Endothelial cell of umbilical vein (primary cell): ENCODE results near the gene UGT2B7.

Experiments
- EZH2 ChIP-seq: IDR thresholded peaks from 2 replicates; pipeline ENCODE4 v1.6.1; 2012; ENCODE audit warnings: borderline replicate concordance, low read depth, mild to moderate bottlenecking, moderate library complexity, low read length, inconsistent platforms; ENCODE audit not compliant: severe bottlenecking
- JUN ChIP-seq: IDR thresholded peaks from 2 replicates; pipeline ENCODE4 v1.6.1; 2011; ENCODE audit warnings: borderline replicate concordance, low read depth; ENCODE audit not compliant: insufficient read length, insufficient read depth
- MAX ChIP-seq: IDR thresholded peaks from 2 replicates; pipeline ENCODE4 v1.6.1; 2011; ENCODE audit not compliant: insufficient read depth, insufficient read length
- POLR2A ChIP-seq: IDR thresholded peaks from 2 replicates; pipeline ENCODE4 v1.6.1; 2012; ENCODE audit warnings: low read depth, mild to moderate bottlenecking, control low read depth, low read length
- TF ChIP-seq, protein P1 (sequence below), 2 donors: IDR thresholded peaks; 1 replicate in 1 of 2; 2 replicates in 1 of 2; pipeline ENCODE4 v1.5.1; 2011; ENCODE audit warnings: low read length in 2 of 2, mild to moderate bottlenecking in 2 of 2, moderate library complexity in 2 of 2, control low read depth in 1 of 2, inconsistent platforms in 1 of 2, low read depth in 1 of 2; ENCODE audit not compliant: insufficient read depth in 1 of 2; ENCODE audit errors: extremely low read depth in 1 of 2

DNA sequence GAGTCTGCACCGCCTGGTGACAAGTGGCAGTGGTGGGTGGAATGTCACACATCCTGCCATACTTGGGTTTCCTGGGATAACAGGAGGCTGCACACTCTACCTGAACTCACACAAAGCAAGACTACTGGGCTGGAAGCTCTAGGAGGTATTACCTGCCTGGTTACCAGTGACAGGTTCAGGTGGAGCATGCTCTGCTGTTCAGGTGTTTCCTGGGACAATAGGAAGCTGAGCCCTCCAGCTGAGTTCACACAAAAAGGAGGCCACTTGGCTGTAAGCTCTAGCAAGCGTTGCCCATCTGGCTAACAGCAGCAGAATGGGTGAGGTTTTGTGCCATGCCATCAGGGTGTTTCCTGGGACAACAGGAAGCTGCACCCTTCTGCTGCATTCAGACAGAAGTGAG, 17.4 kb upstream of the UGT2B7 start:
- TF ChIP-seq EZH2 (no peak), MAX (no peak), JUN (no peak), POLR2A (no peak)
- TF ChIP-seq, protein P1, sequence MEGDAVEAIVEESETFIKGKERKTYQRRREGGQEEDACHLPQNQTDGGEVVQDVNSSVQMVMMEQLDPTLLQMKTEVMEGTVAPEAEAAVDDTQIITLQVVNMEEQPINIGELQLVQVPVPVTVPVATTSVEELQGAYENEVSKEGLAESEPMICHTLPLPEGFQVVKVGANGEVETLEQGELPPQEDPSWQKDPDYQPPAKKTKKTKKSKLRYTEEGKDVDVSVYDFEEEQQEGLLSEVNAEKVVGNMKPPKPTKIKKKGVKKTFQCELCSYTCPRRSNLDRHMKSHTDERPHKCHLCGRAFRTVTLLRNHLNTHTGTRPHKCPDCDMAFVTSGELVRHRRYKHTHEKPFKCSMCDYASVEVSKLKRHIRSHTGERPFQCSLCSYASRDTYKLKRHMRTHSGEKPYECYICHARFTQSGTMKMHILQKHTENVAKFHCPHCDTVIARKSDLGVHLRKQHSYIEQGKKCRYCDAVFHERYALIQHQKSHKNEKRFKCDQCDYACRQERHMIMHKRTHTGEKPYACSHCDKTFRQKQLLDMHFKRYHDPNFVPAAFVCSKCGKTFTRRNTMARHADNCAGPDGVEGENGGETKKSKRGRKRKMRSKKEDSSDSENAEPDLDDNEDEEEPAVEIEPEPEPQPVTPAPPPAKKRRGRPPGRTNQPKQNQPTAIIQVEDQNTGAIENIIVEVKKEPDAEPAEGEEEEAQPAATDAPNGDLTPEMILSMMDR (IDR thresholded peaks at IDR 0.05; ENCODE audit: extremely low read depth in 1 of 2, insufficient read depth in 1 of 2, low read depth in 1 of 2, low read length in 2 of 2): no peak
